AML-193 (cell line): ENCODE results near the gene PLEKHG1.

Experiments
- DNase-seq, 2 experiments: peaks; one replicate each; lab custom pipeline; 2025; lab: John Stamatoyannopoulos, UW

The PLEKHG1 gene

DNA sequence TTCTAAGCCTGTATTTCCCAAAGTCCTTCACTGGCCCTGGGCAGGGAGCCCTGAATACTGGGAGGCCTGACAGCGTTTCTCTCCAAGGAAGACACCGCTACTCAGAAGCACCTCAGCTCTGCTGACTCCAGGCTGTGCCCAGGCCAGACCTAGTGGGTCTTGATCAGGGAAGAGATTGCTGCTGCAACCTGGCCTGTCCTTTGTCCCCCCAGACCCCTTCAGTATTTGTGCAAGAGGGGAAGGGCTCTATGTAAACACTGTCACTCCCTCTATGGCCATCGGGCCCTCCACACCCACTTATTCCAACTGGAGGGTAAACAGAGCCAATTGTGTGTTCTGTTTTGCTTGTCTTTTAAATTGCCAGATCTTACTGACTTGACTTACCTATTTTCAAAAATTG is 20.6 kb downstream of the PLEKHG1 start:
- DNase-seq = no peak

DNA sequence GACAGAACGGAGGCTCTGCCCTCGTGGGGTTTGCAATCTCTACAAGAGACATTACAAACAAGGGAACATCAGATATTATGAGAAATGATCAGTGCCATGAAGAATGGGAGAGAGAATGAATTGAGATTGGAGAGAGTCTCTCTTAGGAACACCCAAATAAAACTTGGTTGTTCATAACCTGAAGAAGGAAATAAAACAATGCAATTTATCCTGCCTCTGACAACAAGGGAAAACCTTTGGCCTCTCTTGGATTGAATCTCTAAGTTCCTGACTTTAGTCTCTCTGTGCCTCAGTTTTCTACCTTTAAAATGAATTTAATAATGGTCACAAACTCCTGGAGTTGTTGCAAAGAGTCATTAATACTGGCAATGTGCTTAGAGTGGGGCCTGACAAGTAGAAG is 21.1 kb downstream of the PLEKHG1 start:
- DNase-seq = no peak

DNA sequence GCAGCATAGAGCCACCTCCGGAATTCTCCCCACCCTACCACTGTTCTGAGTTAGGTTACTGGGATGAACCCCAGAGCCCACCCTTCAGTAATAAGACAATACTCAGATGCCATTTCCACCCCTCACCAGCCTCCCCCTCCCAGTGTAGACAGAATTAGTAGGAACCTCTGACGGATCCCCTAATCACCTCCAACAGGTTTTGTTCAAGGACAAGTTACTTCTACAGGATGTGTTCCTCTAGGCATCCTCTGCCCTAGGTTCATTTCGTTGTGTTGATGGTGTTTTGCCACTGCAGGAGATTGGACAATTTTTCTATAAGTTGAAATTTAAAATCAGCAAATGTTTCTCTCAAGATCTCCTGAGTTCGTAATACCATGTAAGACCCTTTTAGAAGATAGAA is 22.8 kb downstream of the PLEKHG1 start:
- DNase-seq = no peak

DNA sequence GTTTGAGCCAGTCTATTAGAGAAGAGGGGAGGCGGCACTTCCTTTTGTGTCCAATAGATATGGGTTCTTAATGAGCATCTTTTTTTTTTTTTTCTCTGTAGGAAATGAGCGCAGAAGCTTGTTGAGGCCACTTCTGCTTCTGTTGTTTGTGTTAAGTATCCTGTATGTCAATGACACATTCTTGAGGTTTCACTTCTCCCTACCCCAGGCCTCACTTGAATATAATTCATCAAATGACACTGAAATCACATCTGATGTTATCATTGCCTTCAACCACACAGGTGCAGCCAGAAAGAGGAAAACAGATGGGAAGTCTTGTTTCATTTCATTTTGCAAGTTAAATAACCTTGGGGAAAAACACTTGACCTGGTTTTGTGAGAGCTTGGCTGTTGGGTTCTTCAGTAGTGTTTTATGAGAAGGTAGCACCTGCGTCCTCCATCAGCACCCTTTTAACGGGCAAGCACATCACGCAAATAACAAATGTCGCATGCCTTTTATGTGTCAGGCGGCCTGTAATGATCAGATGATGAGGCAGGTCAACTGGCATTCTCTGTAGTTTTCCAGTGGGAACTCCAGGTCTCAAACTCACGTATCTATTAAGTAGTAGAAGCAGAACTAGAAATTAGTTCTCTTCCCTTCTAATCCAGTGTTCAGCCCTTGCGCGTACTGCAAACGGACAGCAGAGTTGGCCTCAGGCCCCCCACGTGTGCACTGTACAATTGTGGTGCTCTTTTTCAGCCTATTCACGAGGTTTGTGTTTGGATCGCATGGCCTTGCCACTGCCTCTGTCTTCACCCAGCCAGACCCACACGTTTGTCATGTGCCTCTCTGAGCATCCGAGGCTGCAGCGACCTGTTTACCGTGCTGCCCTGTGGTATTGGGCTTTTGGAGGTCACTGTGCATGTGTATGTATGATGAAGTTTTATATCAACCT is 23.5 kb downstream of the PLEKHG1 start:
- DNase-seq = no peak

DNA sequence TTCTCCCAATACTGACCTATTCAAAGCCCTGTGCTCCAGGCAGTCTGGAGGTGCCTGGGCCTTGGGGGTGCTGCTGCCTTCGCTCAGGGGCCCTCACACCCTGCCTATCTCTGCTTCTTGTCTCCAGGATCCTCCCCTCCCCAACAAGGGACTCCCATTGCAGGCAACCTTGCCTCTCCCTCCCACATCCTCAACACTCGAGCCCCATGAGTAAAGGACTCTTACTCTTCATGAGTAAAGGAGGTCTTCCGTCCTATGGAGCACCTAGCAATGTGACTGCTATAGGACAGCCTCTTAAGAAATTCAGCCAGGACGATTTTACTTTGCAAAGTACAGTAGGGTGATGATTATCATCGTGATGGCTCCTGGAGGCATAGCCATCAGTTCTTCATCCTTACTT is 24.5 kb downstream of the PLEKHG1 start:
- DNase-seq = no peak

DNA sequence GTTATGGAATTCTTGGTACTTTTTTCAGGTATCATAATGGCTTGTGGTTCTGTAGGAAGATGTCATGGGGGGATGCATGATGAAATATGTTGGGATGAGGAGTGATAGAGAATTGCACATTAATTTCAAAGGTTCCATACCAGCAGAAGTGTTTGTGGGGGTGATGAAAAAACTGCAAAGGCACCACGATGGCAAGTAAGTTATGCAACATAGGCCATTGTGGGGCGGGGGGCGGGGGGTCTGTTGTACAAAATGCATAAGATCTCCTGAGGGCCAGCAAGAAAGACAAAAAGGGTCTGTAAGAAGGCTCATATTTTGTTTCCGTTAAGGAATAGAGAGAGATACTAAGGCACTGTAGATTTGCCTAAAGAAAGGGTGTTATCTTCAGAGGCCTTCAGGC is 26.2 kb downstream of the PLEKHG1 start:
- no peak for DNase-seq

DNA sequence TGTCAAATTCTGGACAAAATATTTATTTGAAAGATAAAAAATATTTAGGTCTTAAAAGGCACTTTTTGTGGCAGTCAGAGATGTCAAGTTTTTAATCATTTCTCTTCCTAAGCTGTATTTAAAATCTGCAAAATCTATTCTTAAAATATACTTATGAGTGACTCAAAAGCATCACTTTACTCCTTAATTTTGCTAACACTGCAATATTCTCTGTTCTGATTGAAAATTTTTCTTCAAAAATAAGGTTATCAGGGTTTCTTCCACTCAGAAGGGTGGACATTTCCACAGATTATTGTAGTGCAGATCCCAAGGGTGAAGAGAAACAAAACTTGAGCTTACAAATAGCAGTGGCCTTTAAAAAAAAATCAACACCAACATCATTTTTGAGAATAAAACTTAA is 27.5 kb downstream of the PLEKHG1 start:
- no peak for DNase-seq

DNA sequence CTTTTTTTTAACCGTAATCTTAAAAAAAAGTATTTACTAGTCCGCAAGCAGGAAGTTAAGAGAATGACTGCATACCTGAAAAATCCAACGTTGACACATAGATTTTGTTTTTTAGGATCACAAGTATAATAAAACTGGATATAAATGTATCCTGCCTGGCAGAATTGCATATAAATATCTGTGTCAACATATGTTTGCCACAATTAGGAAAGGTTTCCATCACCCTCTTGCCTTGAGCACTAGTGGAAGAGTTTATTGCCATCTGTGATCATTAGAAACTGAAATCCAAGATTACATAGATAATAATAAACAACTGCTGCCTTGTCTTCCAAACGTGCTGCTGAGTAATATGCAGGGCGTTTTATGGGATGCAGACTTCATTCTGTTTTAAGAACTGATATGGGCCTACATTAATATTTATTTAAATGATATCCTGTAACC is 27.9 kb downstream of the PLEKHG1 start:
- DNase-seq = no peak

DNA sequence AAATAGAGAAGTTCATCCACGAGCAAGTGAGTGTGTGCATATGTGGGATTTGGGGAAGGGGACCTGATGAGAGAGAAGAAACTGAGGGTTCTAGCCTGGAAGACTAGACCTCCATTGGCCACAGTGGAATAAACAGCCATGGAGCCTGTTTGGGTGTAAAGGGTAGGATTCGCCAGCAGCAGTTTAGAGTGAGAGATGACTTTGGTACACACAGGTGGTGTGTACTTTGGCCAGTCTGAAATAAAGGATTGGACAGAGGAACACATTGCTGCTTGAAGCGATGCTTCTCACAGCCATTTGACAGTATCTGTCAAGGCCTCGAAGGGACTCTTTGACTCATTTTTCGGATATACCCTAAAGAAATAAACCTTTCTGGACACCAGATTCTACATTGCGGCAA is 29.2 kb downstream of the PLEKHG1 start:
- DNase-seq = no peak

DNA sequence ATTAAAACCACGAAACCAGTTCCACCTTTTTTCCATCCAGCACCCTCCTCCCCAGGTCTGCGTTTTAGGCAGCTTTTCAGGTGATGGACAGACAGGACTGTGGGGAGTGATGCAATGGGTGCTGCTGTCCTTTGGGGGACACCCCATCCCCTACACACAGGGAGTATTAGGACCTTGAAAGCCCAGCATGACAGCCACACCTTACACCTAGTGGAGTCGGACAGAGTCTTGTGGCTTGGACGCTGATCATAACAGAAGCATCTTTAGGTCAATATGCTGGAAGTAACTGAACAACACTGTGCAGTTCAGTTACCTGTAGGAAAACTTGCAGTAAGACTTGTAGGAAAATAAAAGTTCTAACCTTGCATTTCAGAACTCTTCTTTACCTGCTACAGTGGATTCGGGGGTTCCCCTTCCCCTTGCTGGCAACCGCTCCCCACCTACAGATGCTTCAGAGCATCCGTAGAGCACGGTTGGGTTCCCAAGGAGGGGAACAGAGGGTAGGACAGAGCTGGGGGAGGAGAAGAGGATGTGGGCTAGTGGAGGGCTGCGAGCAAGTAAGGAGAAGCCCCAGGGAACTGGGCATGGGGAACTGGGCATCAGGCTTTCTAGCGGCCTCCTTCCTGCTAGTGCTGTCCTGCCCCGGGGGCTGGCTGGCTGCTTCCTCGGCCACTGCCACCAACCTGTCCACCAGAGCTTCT is 31.7 kb downstream of the PLEKHG1 start:
- DNase-seq = no peak

DNA sequence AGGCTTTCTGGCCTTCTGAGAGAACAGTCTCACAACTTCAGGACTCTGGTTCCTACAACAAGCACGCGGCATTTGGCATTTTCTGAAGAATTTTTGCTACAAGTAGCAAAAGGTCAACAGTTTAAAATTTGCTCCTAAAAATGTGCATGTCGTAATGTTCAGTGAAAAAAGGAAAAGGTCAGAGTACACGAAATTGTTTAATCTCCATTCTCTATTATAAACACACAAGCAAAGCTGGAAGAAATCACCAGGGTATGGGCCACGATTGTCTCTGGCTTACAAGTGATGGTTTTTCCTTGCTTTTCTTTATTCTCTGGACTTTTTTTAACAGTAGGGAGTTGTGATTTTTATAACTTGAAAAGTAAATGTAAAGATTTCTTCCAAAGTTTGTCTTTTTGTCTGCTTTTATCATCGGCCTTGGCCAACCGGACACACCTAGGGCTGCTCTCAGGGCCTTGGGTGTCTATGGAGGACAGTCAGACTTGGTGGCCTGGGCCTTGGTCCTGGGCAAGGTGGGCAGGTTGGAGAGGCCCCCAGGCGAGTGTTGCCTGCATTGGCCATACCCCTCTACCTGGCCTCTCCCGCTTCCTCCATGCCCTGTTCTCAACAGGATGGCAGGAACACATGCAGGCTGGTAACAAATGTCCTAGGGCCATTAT is 32.4 kb downstream of the PLEKHG1 start:
- DNase-seq = no peak

DNA sequence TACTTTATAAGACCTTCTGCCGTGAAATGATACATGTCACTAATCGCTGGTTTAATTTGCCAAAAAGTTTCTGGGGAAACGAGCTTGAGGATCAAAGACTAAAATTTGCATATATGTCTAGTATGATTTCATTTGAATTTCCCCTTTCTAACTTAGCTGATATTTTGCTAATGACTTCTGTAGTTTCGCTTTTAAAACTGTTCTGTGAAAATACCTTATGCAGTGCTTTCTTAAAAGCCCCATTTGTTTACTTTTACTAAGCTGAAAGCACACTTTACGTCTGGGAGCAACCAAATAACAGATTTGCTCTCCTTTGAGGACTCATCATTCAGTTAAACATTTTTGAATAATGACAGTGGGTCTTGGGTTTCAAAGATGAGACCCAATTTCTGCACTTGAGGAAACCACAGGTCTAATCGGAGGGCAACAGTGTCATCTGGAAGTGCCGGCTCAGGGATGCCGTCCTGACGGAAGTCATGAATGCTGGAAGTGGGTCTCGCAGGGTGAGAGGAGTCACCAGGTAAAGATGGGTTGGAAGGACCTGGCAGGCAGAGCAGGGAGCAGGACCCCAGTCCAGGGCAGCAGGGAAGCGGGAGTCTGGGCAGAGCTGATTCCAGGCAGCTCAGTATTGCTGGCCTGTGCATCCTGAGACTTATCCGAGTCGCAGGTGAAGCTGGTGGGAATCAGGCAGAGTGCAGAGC is 33.2 kb downstream of the PLEKHG1 start:
- no peak for DNase-seq

DNA sequence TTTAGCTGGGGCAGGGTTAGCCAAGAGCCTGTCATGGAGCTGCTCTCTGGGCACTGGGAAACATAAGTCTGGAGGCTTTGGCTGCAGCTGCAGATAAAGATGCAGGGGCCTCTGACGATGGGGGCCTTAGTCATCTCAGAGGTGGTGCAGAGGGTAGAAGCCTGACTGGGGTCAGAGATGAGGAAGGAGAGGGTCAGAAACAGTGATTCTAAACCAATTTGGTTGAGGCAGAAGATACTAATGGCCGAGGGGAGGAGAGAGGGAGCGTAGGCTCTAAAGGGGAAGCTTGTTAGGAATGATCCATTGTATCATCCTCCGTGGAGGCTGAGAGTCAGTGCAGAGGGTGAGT is 33.8 kb downstream of the PLEKHG1 start:
- no peak for DNase-seq

DNA sequence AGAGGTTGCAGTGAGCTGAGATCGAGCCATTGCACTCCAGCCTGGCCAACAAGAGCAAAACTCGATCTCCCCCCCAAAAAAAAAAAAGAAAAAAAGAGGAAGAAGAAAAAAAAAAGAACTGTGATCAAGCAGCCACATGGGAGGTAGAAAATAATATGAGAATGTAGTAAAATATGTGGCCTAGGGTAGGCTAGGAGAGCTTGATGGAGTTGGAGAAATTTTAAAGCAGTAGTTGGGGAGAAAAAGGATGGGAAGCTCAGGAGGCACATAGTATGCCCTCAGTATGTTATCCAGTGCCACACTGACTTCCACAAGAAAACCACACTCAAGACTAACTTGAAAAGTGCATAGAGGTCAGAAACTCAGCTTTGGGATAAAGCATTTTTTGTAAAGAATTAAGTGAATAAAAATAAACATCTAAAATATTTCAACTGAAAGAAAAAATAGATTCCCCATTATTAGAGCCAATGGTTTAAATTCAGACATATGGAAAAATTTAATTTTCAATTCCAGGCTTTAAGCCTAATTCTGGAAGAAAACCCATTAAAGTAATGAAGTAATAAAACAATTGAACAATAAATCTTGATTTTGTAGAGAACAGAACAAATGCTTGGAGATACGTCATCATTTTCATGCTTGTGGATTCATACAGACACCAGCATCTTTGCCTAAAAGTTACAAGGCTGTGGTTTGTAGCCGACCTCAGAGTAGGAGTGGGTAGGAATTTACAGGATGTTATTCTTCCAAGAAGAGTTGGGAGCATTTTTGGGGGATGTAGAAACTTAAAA is 34.7 kb downstream of the PLEKHG1 start:
- DNase-seq = no peak

DNA sequence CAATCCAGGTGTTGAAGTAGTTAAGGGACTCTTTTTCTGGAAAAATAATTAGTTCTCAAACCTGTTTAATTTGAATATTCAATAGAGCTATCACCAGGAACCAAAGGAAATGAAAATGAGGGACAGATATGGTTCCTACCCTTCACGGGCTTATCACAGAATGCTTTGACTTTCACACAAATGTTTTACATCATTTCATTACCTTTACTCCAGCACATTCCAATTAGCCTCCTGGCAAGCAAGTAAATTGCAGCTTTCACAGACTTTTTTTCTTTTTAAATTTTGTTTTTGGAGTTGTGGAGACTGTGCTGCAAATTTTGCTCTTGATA is 35.2 kb downstream of the PLEKHG1 start:
- DNase-seq = no peak

DNA sequence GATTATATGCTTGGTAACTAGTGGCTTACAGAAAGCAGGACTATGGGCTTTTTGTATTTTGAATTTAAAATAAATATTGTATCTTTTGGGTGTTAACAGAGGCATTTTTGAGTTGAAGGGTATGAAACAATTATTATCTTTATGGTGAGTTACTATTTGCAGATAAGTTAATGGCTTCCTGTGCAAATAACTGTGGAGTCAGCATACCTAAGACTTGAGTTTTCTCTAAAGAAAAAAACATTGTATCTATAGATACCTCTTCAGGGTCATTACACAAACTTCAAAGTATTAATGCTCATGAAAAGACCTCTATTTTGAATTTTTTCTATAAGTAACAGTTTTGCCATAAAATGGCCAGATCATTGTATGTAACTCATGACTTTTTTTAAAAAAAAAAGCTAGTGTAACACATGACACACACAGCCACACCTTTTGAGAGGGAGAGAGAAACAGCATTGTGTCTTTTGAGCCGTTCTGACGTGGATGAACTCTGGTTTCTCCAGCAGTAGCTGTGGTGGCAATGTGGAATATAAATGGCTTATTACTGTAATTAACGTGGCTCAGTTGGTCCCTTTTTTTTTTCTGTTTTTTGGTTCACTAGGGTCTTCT is 36.3 kb downstream of the PLEKHG1 start:
- DNase-seq = no peak

DNA sequence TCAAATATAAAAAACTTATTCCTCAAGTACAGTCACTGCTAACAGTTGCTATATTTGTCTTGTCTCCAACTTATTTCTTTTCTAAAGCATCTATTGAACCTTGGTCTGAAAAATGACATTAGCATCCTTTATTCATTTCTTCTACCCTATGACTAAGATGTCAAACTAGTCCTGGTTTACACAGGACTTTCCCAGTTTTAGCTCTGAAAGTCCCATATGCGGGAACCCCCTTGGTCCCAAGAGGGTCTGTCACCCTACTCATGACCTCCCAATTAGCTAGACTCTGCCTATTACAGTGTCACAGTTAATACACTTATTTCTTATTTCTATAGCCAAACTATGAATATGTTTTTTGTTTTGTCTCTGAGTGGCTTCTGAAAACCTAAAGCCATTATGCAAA is 37.1 kb downstream of the PLEKHG1 start:
- no peak for DNase-seq

DNA sequence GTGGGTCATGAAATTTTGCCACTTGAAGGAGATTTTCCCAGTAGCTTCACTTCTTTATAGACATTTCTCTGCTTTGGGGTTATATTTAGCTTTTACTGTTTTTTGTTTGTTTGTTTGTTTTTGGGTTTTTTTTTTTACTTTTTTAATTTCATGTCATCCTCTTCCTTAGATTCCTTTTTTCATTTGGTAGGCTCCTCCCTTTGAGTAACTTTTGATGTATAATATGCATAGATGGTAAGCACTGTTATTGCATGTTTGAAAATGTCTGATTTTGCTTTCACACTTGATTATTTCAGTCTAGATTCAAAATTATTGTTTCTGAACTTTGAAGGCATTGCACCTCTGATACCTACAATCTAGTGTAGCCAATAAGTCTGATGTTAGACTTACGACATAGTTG is 37.6 kb downstream of the PLEKHG1 start:
- no peak for DNase-seq

DNA sequence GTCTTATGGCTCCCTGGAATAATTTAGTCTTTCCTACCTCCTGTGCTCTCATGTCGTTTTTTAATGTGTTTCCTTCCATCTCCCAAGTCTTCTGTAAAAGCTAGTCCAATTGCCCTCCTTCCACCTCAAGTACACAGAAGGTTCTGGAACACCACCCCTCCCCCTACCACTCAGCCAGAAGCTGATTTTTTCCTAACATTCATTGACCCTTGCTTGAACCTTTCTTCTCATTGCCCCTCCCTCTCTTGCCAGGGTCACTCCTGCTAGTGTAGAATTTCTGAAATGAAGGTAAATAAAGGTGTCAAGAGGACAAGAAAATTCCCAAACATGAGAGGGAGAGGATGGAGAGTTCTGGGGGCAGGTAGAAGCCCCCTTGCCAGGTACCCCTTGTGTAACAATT is 38.6 kb downstream of the PLEKHG1 start:
- DNase-seq = no peak

DNA sequence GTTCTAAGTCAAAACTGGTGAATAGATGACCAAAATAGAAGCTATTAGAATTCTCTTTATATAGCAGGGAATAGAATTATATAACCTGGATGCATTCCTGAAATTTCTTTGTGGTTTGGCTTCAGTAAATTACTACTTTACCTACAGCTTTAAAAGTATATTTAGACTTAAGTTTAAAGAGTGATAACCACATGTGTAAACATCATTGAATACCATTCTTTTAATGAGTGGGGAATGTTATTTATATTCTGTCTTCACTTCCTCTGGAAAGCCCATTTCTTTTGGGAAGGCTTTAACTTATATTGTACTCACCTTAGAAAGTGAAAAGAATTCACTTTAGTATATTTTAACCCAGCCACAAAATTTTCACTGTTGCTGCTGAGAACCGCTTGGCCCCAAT is 39.1 kb downstream of the PLEKHG1 start:
- no peak for DNase-seq

DNA sequence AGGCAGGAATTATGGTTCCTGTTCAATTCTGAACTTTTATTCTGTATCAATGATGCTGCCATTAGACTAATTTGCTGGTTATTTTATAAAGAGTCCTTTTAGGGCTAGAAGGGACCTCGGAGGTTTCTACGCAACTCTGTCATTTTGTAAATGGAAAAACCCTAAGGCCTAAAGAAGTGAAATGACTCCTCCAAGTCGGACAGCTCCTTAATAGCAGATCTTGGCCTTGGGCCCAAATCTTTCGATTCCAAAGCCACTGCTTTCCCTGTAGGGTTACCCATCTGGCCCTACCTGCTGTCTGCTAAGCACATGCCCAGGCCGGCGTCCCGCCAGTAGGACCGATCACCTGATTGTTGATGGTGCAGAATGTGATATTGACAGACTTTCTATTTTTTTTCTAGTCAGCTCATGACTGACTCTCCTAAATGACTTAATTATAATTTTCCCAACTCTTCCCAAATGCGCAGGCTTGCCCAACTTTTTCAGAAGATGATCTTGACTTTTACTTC is 40.2 kb downstream of the PLEKHG1 start:
- DNase-seq = no peak
